Mesenteric fat pad (tissue), 1 donor: ENCODE measurements around the gene NPEPL1. TPM values are rescaled to one million over a fixed set of nuclear protein-coding genes. Genes with fewer than 3 reads are reported as not detected.
"Not testable (repeated sequence)": the region's sequence is repeated elsewhere in the genome, so short reads cannot be mapped to it uniquely, and the experiment has no call there.

Source experiments
- DNase-seq: peaks from one replicate; pipeline ENCODE4 v3.0.0-alpha.2; 2020; ENCODE audit warnings: low spot score
- total RNA-seq: library from RNA; stranded (reverse); fragmentation: NEBNext Ultra II Directional; extraction: Animal tissue kit (Norgen Biotek cat#: 25700); gene quantifications from one replicate; pipeline ENCODE4 v1.2.1, GENCODE V29; 2021
- donor health status: DM: yes; HTN: yes; CAD: no.

NPEPL1 gene
- total RNA-seq, 1 donor from 2014 or later: 42.3 TPM

- no peak for DNase-seq
Observed at GRCh38 chr20:58755766-58756449, 63.3 kb downstream of the NPEPL1 start.

- DNase-seq: no peak
Observed at GRCh38 chr20:58756450-58756775, 63.8 kb downstream of the NPEPL1 start.

DNA sequence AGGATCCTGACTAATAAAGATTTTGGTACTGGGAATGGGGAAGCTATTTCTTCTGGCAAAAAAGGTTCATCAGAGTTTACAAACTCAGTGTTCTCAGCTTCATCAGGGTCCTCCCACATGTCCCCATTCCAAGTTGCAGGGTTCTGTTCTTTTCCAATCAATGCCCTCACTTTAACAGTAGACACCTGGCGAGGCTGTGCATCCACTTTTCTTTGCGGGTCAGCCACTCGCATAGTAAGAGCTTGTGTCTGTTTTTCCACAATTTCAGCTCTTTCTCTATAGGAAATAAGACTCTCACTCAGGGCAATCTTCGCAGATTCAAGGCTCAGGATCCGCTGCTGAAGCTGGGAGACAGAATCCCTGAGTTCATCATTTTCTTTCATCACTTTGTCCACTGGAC lies 65.0 kb downstream of the NPEPL1 start:
- DNase-seq: not testable (repeated sequence)

DNA sequence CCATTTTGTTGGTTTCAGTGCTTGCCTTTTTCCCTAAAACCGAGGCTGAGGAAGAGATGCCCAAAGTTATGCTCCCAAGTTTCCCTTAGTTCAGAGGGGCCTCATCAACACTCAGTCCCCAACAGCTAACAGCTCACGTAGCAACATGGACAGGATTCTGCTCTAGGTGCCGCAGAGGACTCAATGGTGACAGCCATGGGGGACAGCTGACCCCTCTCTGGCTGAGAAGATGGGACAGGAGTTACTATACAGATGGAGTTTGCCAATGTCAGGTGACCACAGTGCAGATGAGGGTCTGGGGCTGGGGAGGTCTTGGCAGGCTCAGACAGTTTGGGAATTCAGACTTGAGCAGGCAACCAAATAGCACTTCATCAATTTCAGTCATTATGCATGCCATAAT lies 67.3 kb downstream of the NPEPL1 start:
- DNase-seq: peak; percentile 26

GRCh38 chr20:58760856-58761255 lies 68.3 kb downstream of the NPEPL1 start:
- DNase-seq: no peak

DNA sequence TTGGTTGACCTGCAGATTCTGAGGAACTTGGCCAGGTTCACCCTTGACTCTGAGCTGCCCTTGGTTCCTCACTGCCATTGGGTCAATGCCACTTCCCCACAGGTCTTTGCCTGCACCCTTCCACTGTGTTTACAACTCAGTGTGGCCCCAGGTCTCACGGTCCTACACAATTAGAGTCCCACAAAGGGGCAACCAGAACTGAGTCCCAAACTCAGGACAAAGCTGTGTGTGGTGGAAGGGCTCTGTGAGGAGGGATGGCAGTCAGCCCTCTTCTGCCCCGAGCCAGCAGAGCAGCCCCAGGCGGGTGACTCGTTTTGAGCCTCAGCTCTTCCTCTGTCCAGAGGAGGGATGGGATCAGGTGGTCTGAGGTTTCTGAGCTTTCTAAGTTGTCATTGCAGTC lies 69.5 kb downstream of the NPEPL1 start:
- DNase-seq: peak; percentile 14

- DNase-seq: peak; percentile 57
Observed at GRCh38 chr20:58763076-58763475, 70.5 kb downstream of the NPEPL1 start.

Other genes with a start within 250 kb of the NPEPL1 start
- not detected for gene APCDD1L, start 177.4 kb upstream of the NPEPL1 start, total RNA-seq
- gene STX16, start 41.5 kb upstream of the NPEPL1 start, total RNA-seq: 44.9 TPM
- gene GNAS-AS1, start 158.1 kb downstream of the NPEPL1 start, total RNA-seq: 0.42 TPM
- gene GNAS, start 159.9 kb downstream of the NPEPL1 start, total RNA-seq: 697 TPM